Neuron (in vitro differentiated cells): ENCODE data around the gene P2RX6.
"Not testable (repeated sequence)": the region's sequence is repeated elsewhere in the genome, so short reads cannot be mapped to it uniquely, and the experiment has no call there.

Source experiments
- H2AFZ ChIP-seq: one replicate; pipeline ENCODE4 v1.6.1; 2013; ENCODE audit warnings: low read depth, mild to moderate bottlenecking, inconsistent platforms, low read length, moderate library complexity
- H3K27me3 ChIP-seq: one replicate; pipeline ENCODE4 v1.6.1; 2013; ENCODE audit warnings: low read length; ENCODE audit not compliant: insufficient read depth
- H3K36me3 ChIP-seq: one replicate; pipeline ENCODE4 v1.6.1; 2013; ENCODE audit warnings: low read length; ENCODE audit not compliant: insufficient read depth
- H3K4me1 ChIP-seq: one replicate; pipeline ENCODE4 v1.6.1; 2013; ENCODE audit warnings: low read length; ENCODE audit not compliant: insufficient read depth
- H3K4me3 ChIP-seq: 2 replicates; pipeline ENCODE4 v1.5.1; 2013; ENCODE audit warnings: mild to moderate bottlenecking, low read length, moderate library complexity
- H3K9me3 ChIP-seq: one replicate; pipeline ENCODE4 v1.6.1; 2013; ENCODE audit warnings: low read length

Gene P2RX6

GRCh38 chr22:21031545-21032036, 16.6 kb downstream of the P2RX6 start:
- no peaks in the 10 kb centered on the region for H3K36me3 ChIP-seq
- no peak overlapping the region for H3K4me3 ChIP-seq
- H2AFZ ChIP-seq = no peak overlapping the region
- peaks cover 5% of the 10 kb centered on the region for H3K27me3 ChIP-seq
- peaks cover 9% of the 10 kb centered on the region for H3K4me1 ChIP-seq
- no peaks in the 10 kb centered on the region for H3K9me3 ChIP-seq

GRCh38 chr22:21032037-21032867, 17.3 kb downstream of the P2RX6 start, which contains the start of gene SLC7A4:
Gene SLC7A4 (minus strand): TSS chr22:21032561. CDS start chr22:21031812, 749 bp downstream.
- H3K9me3 ChIP-seq = no peaks in the 10 kb centered on the region
- peaks cover 9% of the 10 kb centered on the region for H3K4me1 ChIP-seq
- no peak within 1 kb of the TSS for H2AFZ ChIP-seq
- no peak within 1 kb of the TSS for H3K4me3 ChIP-seq
- no peaks in the 10 kb centered on the region for H3K36me3 ChIP-seq
- peaks cover 6% of the 10 kb centered on the region for H3K27me3 ChIP-seq

- Histone ChIP-seq H3K27me3 (peaks cover 12% of the 10 kb centered on the region), H3K4me1 (peaks cover 9% of the 10 kb centered on the region), H3K36me3 (no peaks in the 10 kb centered on the region), H2AFZ (no peak overlapping the region), H3K4me3 (no peak overlapping the region), H3K9me3 (no peaks in the 10 kb centered on the region)
These were observed 18.1 kb downstream of the P2RX6 start for GRCh38 chr22:21032868-21033688.

DNA sequence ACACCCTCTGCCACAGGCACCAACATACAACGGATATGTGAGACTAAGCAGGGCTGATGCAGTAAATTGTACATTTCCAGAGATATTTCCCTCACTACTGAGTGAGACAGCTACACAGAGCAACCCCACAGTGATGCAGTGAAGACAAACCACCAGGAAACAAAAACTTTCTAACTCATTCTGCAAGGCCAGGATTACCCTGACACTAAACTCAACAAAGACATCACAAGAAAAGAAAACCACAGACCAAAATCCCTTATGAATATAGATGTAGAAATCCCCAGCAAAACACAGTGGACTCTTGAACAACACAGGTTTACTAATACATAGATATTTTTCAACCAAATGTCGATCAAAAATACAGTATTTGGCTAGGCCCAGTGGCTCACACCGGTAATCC, 18.9 kb downstream of the P2RX6 start:
- Histone ChIP-seq H3K27me3 (peaks cover 14% of the 10 kb centered on the region), H3K9me3 (no peaks in the 10 kb centered on the region), H3K4me1 (peaks cover 9% of the 10 kb centered on the region), H3K4me3 (no peak overlapping the region), H3K36me3 (no peaks in the 10 kb centered on the region), H2AFZ (no peak overlapping the region)

GRCh38 chr22:21034989-21035388, 20.0 kb downstream of the P2RX6 start:
- peaks cover 9% of the 10 kb centered on the region for H3K4me1 ChIP-seq
- no peaks in the 10 kb centered on the region for H3K9me3 ChIP-seq
- H3K4me3 ChIP-seq = no peak overlapping the region
- H3K27me3 ChIP-seq = peaks cover 14% of the 10 kb centered on the region
- no peaks in the 10 kb centered on the region for H3K36me3 ChIP-seq
- no peak overlapping the region for H2AFZ ChIP-seq

DNA sequence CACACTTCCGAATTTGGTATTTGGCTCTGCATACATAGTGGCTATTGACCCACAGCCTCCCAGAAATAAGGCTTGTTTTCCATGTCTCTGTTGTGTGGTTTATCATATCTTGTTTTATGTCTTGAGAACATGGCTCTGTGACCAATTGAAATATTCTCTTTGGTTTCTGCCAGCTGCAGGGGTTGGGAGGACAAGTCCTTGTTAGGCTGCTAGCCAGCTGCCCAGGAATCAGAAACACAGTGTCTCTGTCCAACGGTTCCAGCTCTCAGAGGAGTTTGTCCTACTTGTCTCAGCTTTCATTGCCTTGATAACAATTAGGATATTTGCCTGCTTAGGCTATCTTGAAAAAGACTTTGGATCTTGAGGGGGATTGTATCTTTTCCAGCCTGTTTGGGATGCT, 23.4 kb downstream of the P2RX6 start:
- H3K4me1 ChIP-seq = no peaks in the 10 kb centered on the region
- no peak overlapping the region for H2AFZ ChIP-seq
- no peaks in the 10 kb centered on the region for H3K36me3 ChIP-seq
- peaks cover 17% of the 10 kb centered on the region for H3K27me3 ChIP-seq
- H3K4me3 ChIP-seq = no peak overlapping the region
- H3K9me3 ChIP-seq = no peaks in the 10 kb centered on the region

- H3K36me3 ChIP-seq, H3K9me3 ChIP-seq, H2AFZ ChIP-seq, H3K4me3 ChIP-seq, H3K4me1 ChIP-seq: not testable (repeated sequence)
- H3K27me3 ChIP-seq = peaks cover 17% of the 10 kb centered on the region
These were observed 24.2 kb downstream of the P2RX6 start for GRCh38 chr22:21039158-21039557.

DNA sequence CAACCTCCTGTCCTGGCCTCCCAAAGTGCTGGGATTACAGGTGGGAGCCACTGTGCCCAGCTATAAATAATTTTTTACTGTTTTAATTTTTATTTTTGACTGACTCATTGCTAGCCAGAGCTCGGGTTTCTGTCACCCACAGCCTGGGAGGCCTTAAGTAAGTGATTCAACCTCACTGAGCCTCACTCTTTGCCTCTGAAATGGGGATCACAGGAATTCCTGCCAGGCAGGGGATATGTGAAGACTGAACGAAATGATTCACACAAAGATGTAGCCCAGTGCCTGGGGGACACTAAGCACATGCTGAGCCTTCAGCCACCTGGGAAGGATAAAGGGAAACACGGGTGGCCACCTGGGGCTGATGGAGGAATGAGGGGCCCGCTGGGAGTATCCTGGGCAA, 27.0 kb downstream of the P2RX6 start:
- Histone ChIP-seq H3K4me3 (no peak overlapping the region), H2AFZ (no peak overlapping the region), H3K36me3 (no peaks in the 10 kb centered on the region), H3K27me3 (peaks cover 12% of the 10 kb centered on the region), H3K4me1 (peaks cover 21% of the 10 kb centered on the region), H3K9me3 (no peaks in the 10 kb centered on the region)

DNA sequence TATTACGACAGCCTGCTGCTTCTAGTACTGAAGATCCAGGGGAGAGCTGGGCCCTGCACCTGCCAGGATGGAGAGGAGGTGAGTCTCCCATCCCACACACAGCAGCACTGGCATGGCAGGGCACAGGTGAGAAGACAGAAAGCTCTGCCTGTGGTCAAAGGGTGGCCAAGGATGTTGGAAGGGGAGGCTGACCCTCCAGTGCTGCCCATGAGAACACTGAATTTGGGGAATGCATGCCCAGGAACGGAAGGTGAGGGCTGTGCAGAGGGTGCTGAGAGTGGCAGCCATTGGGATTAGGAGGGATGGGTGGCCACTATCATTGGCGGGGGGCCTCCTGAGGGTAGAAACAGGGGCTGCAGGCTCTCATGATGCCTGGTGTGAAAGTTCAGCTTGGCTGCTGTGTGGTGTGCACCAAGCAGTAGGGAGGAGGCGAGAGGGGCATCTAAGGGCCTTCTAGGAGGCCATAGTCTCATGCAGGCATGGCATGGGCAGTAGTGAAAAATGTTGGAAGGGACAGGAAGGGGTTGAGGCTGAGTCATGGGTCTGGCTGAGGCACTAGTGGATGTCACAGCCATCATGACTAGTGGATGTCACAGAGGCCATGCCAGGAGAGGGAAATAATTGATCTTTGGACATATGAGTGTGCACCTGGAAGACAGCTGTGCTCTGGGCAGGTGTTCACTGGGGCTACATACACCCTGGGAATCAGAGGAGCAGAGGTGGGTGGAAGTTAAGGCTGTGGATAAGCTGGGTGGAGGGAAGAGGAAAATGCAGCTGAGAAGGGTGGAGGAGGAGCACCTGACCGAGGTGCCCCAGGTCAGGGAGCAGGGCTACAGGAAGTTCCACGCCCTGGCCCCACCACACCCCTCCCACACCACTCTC, 28.3 kb downstream of the P2RX6 start:
- no peak overlapping the region for H2AFZ ChIP-seq
- H3K9me3 ChIP-seq = no peaks in the 10 kb centered on the region
- no peaks in the 10 kb centered on the region for H3K36me3 ChIP-seq
- H3K27me3 ChIP-seq = peaks cover 5% of the 10 kb centered on the region
- H3K4me3 ChIP-seq = no peak overlapping the region
- peaks cover 21% of the 10 kb centered on the region for H3K4me1 ChIP-seq

GRCh38 chr22:21043860-21044535, 29.0 kb downstream of the P2RX6 start:
- H2AFZ ChIP-seq = no peak overlapping the region
- no peaks in the 10 kb centered on the region for H3K9me3 ChIP-seq
- H3K4me1 ChIP-seq = peaks cover 21% of the 10 kb centered on the region
- peaks cover 3% of the 10 kb centered on the region for H3K27me3 ChIP-seq
- H3K36me3 ChIP-seq = no peaks in the 10 kb centered on the region
- peak overlapping the region; percentile 67 for H3K4me3 ChIP-seq

GRCh38 chr22:21044931-21045584, 30.1 kb downstream of the P2RX6 start:
- Histone ChIP-seq H3K4me1 (peaks cover 21% of the 10 kb centered on the region), H3K4me3 (peak overlapping the region; percentile 67), H3K27me3 (peaks cover 3% of the 10 kb centered on the region), H3K9me3 (no peaks in the 10 kb centered on the region), H3K36me3 (no peaks in the 10 kb centered on the region), H2AFZ (peak overlapping the region; percentile 39)
